Tibial nerve (tissue), 4 donors: ENCODE measurements around the gene CFAP20DC.

ENCODE experiments used
- CTCF ChIP-seq, 5 experiments: fragments of 200-600 bp in 3 of 5; fragments of 450-650 bp in 2 of 5; sonication (generic) in 3 of 5; IDR thresholded peaks; one replicate each; pipeline ENCODE4 v1.5.1; 2016 to 2019; ENCODE audit warnings: antibody characterized with exemption in 5 of 5, mild to moderate bottlenecking in 3 of 5, moderate library complexity in 2 of 5
- EP300 ChIP-seq, 2 donors: sonication (generic); formaldehyde crosslinking; IDR thresholded peaks; one replicate each; pipeline ENCODE4 v1.6.1; 2017; ENCODE audit warnings: antibody characterized with exemption in 2 of 2, mild to moderate bottlenecking in 1 of 2
- POLR2A ChIP-seq, 2 donors: fragments of 450-650 bp; IDR thresholded peaks; one replicate each; pipeline ENCODE4 v1.6.1; 2017; ENCODE audit warnings: antibody characterized with exemption in 2 of 2, mild to moderate bottlenecking in 2 of 2, moderate library complexity in 2 of 2

- TF ChIP-seq POLR2A (IDR thresholded peaks at IDR 0.05) (no peak), CTCF (IDR thresholded peaks at IDR 0.05) (no peak), EP300 (IDR thresholded peaks at IDR 0.05) (no peak)
These were observed 248.9 kb downstream of the CFAP20DC start for GRCh38 chr3:58800940-58801339.
